ENCODE measurements around the gene NUP43. TPM values are rescaled to one million over a fixed set of nuclear protein-coding genes. Genes with fewer than 3 reads are reported as not detected.

The NUP43 gene
- total and polyA plus RNA-seq, 10 of the 15 experiments (the other 5 are each of a cell fraction or from before 2014, with no cell fraction given) = 8.9 to 54.2 (median 27.7) TPM

DNA sequence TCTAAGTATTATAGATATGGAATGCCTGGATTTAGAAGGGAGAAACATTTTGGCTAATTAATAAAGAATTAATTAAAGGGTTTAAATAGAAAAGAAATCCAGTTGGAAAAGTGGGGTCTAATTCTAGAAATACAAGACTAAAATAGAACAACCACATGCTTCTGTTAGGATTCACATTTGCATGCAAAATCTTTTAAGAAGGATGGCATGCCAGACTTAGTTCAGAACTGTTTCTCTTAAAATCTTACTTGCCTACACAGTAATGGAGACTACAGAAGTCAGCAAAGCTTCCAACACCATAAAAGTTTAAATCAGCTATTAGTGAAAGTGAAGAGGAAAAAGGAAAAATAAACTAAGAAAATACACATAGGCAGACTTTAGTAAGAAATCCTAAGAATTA lies 65.1 kb downstream of the NUP43 start:
- H3K4me3 ChIP-seq = no peak overlapping the region
- no peak for DNase-seq (ENCODE audit: low read depth, low spot score)
- ChIA-PET CTCF (interaction anchor here (0.6 kb wide), 1 partner anchor 14 kb away, joined by 4 read pairs; no protein-coding TSS in a partner anchor), SMC1A (ENCODE audit: uncharacterized antibody, unreplicated experiment) (interaction anchor here (1.1 kb wide), 1 partner anchor 21 kb away, joined by 4 read pairs; no protein-coding TSS in a partner anchor), POLR2A (interaction anchor here (0.6 to 1.0 kb wide), 2 partner anchors 37 to 87 kb away, joined by 3 to 4 read pairs; no protein-coding TSS in a partner anchor), RAD21 (ENCODE audit: unreplicated experiment) (no interaction called here)
- TF ChIP-seq CREM (IDR thresholded peaks at IDR 0.05; ENCODE audit: low read depth) (no peak), IKZF1 (conservative IDR thresholded peaks at IDR 0.05) (no peak), SREBF2 (IDR thresholded peaks at IDR 0.05; ENCODE audit: low read length) (no peak), SPI1 (IDR thresholded peaks at IDR 0.05; ENCODE audit: borderline replicate concordance, insufficient read depth, low read depth, low read length) (no peak), POLR2A (IDR thresholded peaks at IDR 0.05; ENCODE audit: low read depth, low read length) (no peak), HDAC6 (IDR thresholded peaks at IDR 0.05; ENCODE audit: unreplicated experiment) (no peak), NFYB (IDR thresholded peaks at IDR 0.05; ENCODE audit: insufficient read depth, low read depth, low read length) (no peak), RELA (IDR thresholded peaks at IDR 0.05; ENCODE audit: borderline replicate concordance, partially characterized antibody) (no peak), CBFB (IDR thresholded peaks at IDR 0.05; ENCODE audit: low read depth) (no peak), MEF2A (IDR thresholded peaks at IDR 0.05; ENCODE audit: insufficient read depth, low read depth, low read length) (no peak), FOXK2 (IDR thresholded peaks at IDR 0.05) (no peak), SRF (IDR thresholded peaks at IDR 0.05; ENCODE audit: low read depth in 2 of 2, low read length in 2 of 2) (no peak), RAD21 (IDR thresholded peaks at IDR 0.05; ENCODE audit: insufficient read depth, low read depth, low read length) (no peak), STAT3 (IDR thresholded peaks at IDR 0.05; ENCODE audit: low read depth, low read length) (no peak), CHD2 (IDR thresholded peaks at IDR 0.05; ENCODE audit: borderline replicate concordance, low read depth, low read length) (no peak)
- TF ChIP-seq, protein P1, sequence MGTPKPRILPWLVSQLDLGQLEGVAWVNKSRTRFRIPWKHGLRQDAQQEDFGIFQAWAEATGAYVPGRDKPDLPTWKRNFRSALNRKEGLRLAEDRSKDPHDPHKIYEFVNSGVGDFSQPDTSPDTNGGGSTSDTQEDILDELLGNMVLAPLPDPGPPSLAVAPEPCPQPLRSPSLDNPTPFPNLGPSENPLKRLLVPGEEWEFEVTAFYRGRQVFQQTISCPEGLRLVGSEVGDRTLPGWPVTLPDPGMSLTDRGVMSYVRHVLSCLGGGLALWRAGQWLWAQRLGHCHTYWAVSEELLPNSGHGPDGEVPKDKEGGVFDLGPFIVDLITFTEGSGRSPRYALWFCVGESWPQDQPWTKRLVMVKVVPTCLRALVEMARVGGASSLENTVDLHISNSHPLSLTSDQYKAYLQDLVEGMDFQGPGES (IDR thresholded peaks at IDR 0.05) = no peak
- TF ChIP-seq, protein P2, sequence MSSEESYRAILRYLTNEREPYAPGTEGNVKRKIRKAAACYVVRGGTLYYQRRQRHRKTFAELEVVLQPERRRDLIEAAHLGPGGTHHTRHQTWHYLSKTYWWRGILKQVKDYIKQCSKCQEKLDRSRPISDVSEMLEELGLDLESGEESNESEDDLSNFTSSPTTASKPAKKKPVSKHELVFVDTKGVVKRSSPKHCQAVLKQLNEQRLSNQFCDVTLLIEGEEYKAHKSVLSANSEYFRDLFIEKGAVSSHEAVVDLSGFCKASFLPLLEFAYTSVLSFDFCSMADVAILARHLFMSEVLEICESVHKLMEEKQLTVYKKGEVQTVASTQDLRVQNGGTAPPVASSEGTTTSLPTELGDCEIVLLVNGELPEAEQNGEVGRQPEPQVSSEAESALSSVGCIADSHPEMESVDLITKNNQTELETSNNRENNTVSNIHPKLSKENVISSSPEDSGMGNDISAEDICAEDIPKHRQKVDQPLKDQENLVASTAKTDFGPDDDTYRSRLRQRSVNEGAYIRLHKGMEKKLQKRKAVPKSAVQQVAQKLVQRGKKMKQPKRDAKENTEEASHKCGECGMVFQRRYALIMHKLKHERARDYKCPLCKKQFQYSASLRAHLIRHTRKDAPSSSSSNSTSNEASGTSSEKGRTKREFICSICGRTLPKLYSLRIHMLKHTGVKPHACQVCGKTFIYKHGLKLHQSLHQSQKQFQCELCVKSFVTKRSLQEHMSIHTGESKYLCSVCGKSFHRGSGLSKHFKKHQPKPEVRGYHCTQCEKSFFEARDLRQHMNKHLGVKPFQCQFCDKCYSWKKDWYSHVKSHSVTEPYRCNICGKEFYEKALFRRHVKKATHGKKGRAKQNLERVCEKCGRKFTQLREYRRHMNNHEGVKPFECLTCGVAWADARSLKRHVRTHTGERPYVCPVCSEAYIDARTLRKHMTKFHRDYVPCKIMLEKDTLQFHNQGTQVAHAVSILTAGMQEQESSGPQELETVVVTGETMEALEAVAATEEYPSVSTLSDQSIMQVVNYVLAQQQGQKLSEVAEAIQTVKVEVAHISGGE (CRISPR knock-in tag; IDR thresholded peaks at IDR 0.05) = no peak
- TF ChIP-seq, protein P3, sequence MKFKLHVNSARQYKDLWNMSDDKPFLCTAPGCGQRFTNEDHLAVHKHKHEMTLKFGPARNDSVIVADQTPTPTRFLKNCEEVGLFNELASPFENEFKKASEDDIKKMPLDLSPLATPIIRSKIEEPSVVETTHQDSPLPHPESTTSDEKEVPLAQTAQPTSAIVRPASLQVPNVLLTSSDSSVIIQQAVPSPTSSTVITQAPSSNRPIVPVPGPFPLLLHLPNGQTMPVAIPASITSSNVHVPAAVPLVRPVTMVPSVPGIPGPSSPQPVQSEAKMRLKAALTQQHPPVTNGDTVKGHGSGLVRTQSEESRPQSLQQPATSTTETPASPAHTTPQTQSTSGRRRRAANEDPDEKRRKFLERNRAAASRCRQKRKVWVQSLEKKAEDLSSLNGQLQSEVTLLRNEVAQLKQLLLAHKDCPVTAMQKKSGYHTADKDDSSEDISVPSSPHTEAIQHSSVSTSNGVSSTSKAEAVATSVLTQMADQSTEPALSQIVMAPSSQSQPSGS (IDR thresholded peaks at IDR 0.05; ENCODE audit: low read length) = no peak
- TF ChIP-seq, protein P4, sequence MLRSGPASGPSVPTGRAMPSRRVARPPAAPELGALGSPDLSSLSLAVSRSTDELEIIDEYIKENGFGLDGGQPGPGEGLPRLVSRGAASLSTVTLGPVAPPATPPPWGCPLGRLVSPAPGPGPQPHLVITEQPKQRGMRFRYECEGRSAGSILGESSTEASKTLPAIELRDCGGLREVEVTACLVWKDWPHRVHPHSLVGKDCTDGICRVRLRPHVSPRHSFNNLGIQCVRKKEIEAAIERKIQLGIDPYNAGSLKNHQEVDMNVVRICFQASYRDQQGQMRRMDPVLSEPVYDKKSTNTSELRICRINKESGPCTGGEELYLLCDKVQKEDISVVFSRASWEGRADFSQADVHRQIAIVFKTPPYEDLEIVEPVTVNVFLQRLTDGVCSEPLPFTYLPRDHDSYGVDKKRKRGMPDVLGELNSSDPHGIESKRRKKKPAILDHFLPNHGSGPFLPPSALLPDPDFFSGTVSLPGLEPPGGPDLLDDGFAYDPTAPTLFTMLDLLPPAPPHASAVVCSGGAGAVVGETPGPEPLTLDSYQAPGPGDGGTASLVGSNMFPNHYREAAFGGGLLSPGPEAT (IDR thresholded peaks at IDR 0.05; ENCODE audit: low read depth) = no peak
- no peak overlapping the region for H2AFZ ChIP-seq (ENCODE audit: control insufficient read depth, low read depth, low read length)
- intact Hi-C loops (cut with micrococcal nuclease; ENCODE audit: unreplicated experiment) = no loop called here
- no peak overlapping the region for H3K9ac ChIP-seq (ENCODE audit: control insufficient read depth, insufficient read depth, low read length)
- peaks cover 4% of the 10 kb centered on the region for H3K79me2 ChIP-seq (ENCODE audit: control insufficient read depth, insufficient read depth, low read length)
- H3K4me1 ChIP-seq (ENCODE audit: control insufficient read depth, insufficient read depth, low read length) = 0 out of 2 replicates have a peak, but pooled peaks cover 2% of the 10 kb centered on the region
- H3K27me3 ChIP-seq (replicated peaks in 1 of 2; ENCODE audit: control insufficient read depth in 2 of 2, insufficient read depth in 2 of 2, low read length in 1 of 2) = no peaks in the 10 kb centered on the region
- no peak for ATAC-seq
- in situ Hi-C loops (cut with MboI) = no loop called here
- peaks cover 2% of the 10 kb centered on the region; the same call in 1 of the 2 replicates for H4K20me1 ChIP-seq (ENCODE audit: control insufficient read depth, insufficient read depth)
- H3K36me3 ChIP-seq (ENCODE audit: control insufficient read depth in 2 of 2, insufficient read depth in 2 of 2, low read length in 1 of 2) = peaks cover 12 to 16% of the 10 kb centered on the region in 2 experiments
- H3K9me3 ChIP-seq (replicated peaks; ENCODE audit: control insufficient read depth, insufficient read depth, low read length) = no peaks in the 10 kb centered on the region; the same call in 2 of the 3 replicates
- FAIRE-seq = no peak
- H3K27ac ChIP-seq (ENCODE audit: control insufficient read depth, insufficient read depth) = no peak overlapping the region
- no TSS peak for BruUV-seq (replicated peaks)
- no peak overlapping the region for H3K4me2 ChIP-seq (ENCODE audit: control insufficient read depth, insufficient read depth)

All from GM12878 (cell line).